T47D (cell line): ENCODE data around the gene LRRTM3.

Experiments used
- DNase-seq, 2 experiments: peaks; one replicate each; pipeline versions ENCODE4 v3.0.0 to v3.0.0-alpha.2; 2011 to 2012; ENCODE audit warnings: low read depth in 1 of 2, low spot score in 1 of 2
- JUND ChIP-seq: IDR thresholded peaks from 2 replicates; pipeline ENCODE4 v1.6.1; 2012; ENCODE audit warnings: low read depth
- in situ Hi-C: cut with HindIII; loops from 2 replicates; pipeline ENCODE4 v1.10.0; 2016; ENCODE audit warnings: low sequenced_read_pairs, low pct_unique_long_range_greater_than_20kb

The LRRTM3 gene

GRCh38 chr10:67075491-67075971, 149.7 kb downstream of the LRRTM3 start:
- in situ Hi-C loops, result no loop called here
- peak in 1 of 2 experiments; percentile 71 for DNase-seq
- peak; percentile 60; the same call in 1 of the 2 replicates for TF ChIP-seq JUND

DNA sequence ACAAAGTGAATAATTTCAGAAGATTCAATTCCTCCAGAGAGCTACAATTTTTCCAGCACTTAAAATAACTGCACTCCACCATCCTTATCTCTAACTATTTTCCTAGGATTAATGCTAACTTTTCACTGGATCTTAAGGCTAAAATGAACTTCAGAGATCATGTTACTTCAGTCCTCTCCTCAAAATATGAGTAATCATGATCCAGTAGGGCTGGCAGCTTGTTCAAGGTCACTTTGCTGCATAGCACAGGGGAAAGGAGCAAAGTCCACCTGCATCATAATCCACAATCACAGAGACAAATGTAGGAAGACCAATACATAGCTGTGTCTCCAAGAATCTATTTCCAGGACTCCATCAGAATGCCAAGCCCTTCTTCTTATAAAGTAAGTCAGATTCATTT, 150.3 kb downstream of the LRRTM3 start:
- in situ Hi-C loops, result no loop called here
- DNase-seq, result no peak
- TF ChIP-seq JUND, result no peak

DNA sequence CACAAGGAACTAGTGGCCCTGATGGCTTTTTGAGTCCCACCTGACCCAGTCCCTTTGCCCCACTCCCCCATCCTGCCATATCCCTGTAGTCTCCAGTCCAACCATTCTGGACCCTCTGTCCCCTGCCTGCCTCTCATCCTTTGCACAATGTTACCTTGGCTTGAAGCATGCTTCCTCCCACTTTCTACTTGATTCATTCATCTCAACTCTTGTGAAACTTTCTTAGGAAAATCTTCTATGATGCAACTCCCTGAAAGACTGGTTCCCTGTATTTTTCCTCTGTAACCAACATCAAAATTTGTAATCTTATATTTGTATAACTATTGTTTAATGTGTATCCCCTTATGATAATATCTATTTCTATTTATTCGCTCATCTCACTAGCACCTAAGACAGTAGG, 151.5 kb downstream of the LRRTM3 start:
- no peak for TF ChIP-seq JUND
- in situ Hi-C loops, result no loop called here

DNA sequence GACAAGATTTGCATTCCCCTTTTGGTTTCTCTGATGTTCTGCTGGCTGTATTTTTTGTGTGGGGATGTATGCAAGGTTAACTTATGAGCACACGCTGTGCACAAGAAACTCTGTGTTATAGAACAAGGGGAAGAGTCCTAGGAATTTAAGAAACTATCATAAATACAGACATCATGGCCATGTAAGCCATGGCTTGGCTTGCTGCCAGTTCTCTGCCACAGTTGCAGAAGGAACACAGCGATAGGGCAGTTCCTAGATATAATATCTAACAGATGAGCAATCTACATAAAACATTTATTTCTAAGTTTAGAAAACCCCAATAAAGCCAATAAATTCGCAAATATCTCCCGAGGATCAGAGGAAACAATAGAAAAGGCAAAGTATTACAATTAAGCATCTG, 153.3 kb downstream of the LRRTM3 start:
- in situ Hi-C loops, result no loop called here
- DNase-seq, result no peak
- no peak for TF ChIP-seq JUND

More for the DNA sequence above, 151.5 kb downstream of the LRRTM3 start:
- peak in 1 of 2 experiments; percentile 44 for DNase-seq

- TF ChIP-seq JUND, result no peak
- in situ Hi-C loops, result no loop called here
- no peak for DNase-seq
Observed at GRCh38 chr10:67086327-67087134, 160.7 kb downstream of the LRRTM3 start.

- DNase-seq, result no peak
- in situ Hi-C loops, result no loop called here
- TF ChIP-seq JUND, result no peak
Observed at GRCh38 chr10:67087135-67087425, 161.2 kb downstream of the LRRTM3 start.

- no peak for DNase-seq
- in situ Hi-C loops, result no loop called here
- TF ChIP-seq JUND, result no peak
Observed at GRCh38 chr10:67088036-67088435, 162.2 kb downstream of the LRRTM3 start.

DNA sequence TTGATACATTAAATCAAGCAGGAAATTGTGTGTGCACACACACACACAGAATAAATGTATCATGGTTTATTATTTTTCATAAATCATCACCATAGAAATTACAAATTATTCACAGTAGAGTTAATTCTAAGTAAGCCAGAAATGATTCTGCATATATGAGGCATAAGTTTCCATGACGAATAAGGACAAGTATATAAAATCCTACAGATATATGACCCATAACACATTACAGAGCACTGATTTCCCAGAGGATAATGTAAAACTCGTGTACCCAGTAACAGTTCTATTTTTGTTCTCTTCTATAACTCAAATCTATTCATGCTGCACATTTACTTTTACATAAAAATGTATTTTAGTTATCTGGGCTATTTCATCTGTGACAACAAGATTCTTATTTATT, 169.7 kb downstream of the LRRTM3 start:
- in situ Hi-C loops, result no loop called here

DNA sequence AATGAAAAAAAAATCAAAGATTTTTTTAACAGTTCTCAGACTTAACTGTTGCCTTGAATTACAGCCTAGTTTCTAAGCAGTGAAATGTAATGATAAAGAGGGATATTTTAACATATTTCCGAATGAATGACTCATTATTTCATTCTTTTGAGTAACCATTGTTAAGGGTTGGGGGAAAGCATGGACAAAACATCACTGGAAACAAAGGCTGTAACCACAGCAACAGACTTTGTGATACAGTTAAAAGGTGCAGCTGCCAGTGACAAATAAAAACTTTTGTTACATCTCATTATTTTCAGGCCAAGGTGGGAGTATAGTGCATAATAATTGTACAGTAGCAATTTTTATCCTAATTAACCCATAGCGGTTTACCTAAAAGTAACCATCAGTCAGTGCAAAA, 172.6 kb downstream of the LRRTM3 start:
- in situ Hi-C loops, result no loop called here

More for the DNA sequence above, 169.7 kb downstream of the LRRTM3 start:
- TF ChIP-seq JUND, result no peak
- no peak for DNase-seq

DNA sequence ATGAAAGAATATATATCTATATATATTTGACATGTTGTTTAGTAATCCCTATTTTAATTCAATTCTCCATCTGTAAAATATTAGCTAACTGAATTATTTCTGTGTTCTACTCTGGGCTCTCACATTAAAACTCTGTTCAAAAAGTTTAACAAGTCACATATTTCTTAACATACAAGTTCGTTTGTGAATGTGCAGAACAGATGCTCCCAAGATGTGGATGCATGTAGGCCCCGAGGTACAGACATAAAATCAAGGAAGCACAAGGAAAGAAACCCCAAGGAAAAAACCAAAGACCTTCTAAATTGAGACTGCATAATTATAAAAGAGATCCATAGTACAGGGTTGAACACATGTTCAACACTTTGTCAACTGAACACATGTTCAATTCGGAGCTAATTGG, 175.1 kb downstream of the LRRTM3 start:
- TF ChIP-seq JUND, result no peak
- DNase-seq, result no peak
- in situ Hi-C loops, result no loop called here

More for the DNA sequence above, 172.6 kb downstream of the LRRTM3 start:
- DNase-seq, result no peak
- no peak for TF ChIP-seq JUND

- DNase-seq, result no peak
- in situ Hi-C loops, result no loop called here
- no peak for TF ChIP-seq JUND
Observed at GRCh38 chr10:67107670-67108069, 181.8 kb downstream of the LRRTM3 start.

DNA sequence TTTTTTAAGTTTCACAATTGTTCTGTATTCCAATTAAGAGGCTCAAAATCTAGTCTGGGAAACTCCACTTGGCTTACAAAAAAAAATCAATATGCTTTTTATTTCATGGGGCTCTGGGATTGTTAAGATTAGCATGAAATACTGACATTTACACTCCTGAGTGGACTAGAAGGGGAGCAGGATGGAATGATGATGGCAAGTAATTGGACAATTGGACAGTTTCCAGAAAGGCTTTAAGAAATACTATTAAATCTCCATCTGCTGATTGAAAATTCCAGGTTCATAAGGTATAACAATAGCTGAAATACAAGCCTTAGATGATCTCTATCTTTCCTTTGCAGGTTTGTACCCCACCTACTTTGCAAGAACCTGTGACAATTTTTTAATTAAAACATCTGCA, 184.4 kb downstream of the LRRTM3 start:
- in situ Hi-C loops, result no loop called here
- no peak for DNase-seq
- no peak for TF ChIP-seq JUND

- in situ Hi-C loops, result no loop called here
- DNase-seq, result no peak
- TF ChIP-seq JUND, result no peak
Observed at GRCh38 chr10:67112765-67113164, 186.9 kb downstream of the LRRTM3 start.

DNA sequence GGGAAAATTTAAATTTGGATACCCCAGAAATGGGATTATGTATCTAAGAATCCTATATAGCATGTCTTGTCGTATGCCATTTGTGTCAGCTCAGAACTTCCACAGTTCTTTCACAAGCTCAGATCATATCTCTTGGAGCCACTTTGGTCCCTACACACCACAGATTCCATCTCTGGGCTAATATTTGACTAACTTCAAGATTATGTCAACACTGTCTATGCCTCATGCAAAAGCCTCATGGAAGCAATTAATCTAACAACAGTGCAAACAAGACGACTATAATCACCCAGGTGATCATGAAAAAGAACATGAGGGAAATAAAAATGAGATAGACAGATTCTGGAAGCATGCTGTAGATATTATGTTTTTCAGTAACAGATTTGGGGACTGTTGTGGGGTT, 189.1 kb downstream of the LRRTM3 start:
- peak; percentile 16 to 87 for DNase-seq
- peak; percentile 90 for TF ChIP-seq JUND
- in situ Hi-C loops, result no loop called here
